Esophagus squamous epithelium (tissue), 5 donors: ENCODE results near the gene DLG2. TPM values are rescaled to one million over a fixed set of nuclear protein-coding genes. Genes with fewer than 3 reads are reported as not detected.
"Not testable (repeated sequence)": the region's sequence is repeated elsewhere in the genome, so short reads cannot be mapped to it uniquely, and the experiment has no call there.

Experiments used
- DNase-seq: peaks from one replicate; lab custom pipeline; 2025; lab: John Stamatoyannopoulos, UW
- H3K27ac ChIP-seq, 4 donors: fragments of 200-600 bp; sonication (generic); one replicate each; pipeline ENCODE4 v1.5.1; 2016 to 2019; ENCODE audit warnings: mild to moderate bottlenecking in 1 of 4
- H3K27me3 ChIP-seq, 4 donors: fragments of 200-600 bp; sonication (generic); 1 replicate in 3 of 4; 2 replicates in 1 of 4; pipeline versions ENCODE4 v1.5.1 to v1.6.0; 2017 to 2021; ENCODE audit warnings: antibody characterized with exemption in 1 of 4
- H3K36me3 ChIP-seq, 3 donors: fragments of 200-600 bp; sonication (generic); one replicate each; pipeline ENCODE4 v1.5.1; 2016 to 2019
- H3K4me1 ChIP-seq, 3 donors: fragments of 200-600 bp; sonication (generic); one replicate each; pipeline ENCODE4 v1.5.1; 2017 to 2019
- H3K4me3 ChIP-seq, 4 donors: fragments of 200-600 bp; sonication (generic); 1 replicate in 3 of 4; 2 replicates in 1 of 4; pipeline ENCODE4 v1.5.1; 2016 to 2019; ENCODE audit warnings: mild to moderate bottlenecking in 2 of 4, moderate library complexity in 1 of 4
- H3K9me3 ChIP-seq, 3 donors: fragments of 200-600 bp; sonication (generic); one replicate each; pipeline ENCODE4 v1.5.1; 2016 to 2019
- POLR2A ChIP-seq, 4 donors: fragments of 450-650 bp; IDR thresholded peaks; one replicate each; pipeline ENCODE4 v1.6.1; 2017; ENCODE audit warnings: antibody characterized with exemption in 4 of 4, mild to moderate bottlenecking in 4 of 4, moderate library complexity in 3 of 4
- WGBS, 2 donors: methylation state at CpG; one replicate each; pipeline ENCODE4 v1.1.5; 2018; 5-methylcytosine and 5-hydroxymethylcytosine counted together
- intact Hi-C: fragments of 100-400 bp; cut with DNase I; formaldehyde crosslinking; loops from one replicate; pipeline ENCODE4 v1.15.0; 2022
- total RNA-seq, 4 donors: library from RNA; depleted of rRNA; stranded (reverse); fragments of >200 nt; gene quantifications; one replicate each; pipeline ENCODE4 v1.1.0, GENCODE V29; 2016
- TF ChIP-seq, protein P1 (sequence below), 6 experiments: fragments of 450-650 bp in 4 of 6; fragments of 200-600 bp in 2 of 6; sonication (generic) in 2 of 6; IDR thresholded peaks; one replicate each; pipeline ENCODE4 v1.5.1; 2016 to 2019; ENCODE audit warnings: antibody characterized with exemption in 6 of 6, mild to moderate bottlenecking in 4 of 6, moderate library complexity in 4 of 6
- donor health status: DM: yes; HTN: yes; CAD: no.

Gene DLG2
- total RNA-seq, 4 donors from 2014 or later: 2.9 to 27.7 (median 12.6) TPM

DNA sequence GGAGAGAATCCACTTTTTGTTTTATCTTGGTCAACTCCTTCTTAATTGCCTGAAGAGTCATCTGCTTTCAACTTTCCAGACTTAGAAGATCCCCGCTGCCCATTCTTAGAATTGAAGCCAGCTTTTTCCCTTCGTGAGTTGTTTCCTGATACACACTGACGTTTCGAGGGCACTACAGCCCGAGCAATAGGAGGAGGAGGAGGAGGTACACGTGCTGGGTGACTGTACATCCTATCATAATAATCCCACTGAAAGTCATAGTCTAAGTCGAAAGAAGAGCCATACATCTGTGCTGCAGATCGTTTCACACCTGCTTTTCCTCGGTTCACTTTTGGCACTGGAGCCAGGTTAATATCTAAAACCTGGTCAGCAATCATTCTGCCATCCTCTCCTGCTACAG lies 606.1 kb downstream of the DLG2 start:
- no peak for DNase-seq
- intact Hi-C loops: no loop called here
- Histone ChIP-seq H3K36me3 (no peaks in the 10 kb centered on the region), H3K27me3 (no peaks in the 10 kb centered on the region), H3K4me3 (no peak overlapping the region), H3K4me1 (no peaks in the 10 kb centered on the region), H3K27ac (no peak overlapping the region), H3K9me3 (no peaks in the 10 kb centered on the region)
- WGBS, 2 donors: 77 to 83% methylated on average over 8 to 9 of the region's 9 CpGs
- TF ChIP-seq, protein P1, sequence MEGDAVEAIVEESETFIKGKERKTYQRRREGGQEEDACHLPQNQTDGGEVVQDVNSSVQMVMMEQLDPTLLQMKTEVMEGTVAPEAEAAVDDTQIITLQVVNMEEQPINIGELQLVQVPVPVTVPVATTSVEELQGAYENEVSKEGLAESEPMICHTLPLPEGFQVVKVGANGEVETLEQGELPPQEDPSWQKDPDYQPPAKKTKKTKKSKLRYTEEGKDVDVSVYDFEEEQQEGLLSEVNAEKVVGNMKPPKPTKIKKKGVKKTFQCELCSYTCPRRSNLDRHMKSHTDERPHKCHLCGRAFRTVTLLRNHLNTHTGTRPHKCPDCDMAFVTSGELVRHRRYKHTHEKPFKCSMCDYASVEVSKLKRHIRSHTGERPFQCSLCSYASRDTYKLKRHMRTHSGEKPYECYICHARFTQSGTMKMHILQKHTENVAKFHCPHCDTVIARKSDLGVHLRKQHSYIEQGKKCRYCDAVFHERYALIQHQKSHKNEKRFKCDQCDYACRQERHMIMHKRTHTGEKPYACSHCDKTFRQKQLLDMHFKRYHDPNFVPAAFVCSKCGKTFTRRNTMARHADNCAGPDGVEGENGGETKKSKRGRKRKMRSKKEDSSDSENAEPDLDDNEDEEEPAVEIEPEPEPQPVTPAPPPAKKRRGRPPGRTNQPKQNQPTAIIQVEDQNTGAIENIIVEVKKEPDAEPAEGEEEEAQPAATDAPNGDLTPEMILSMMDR (IDR thresholded peaks at IDR 0.05): no peak

DNA sequence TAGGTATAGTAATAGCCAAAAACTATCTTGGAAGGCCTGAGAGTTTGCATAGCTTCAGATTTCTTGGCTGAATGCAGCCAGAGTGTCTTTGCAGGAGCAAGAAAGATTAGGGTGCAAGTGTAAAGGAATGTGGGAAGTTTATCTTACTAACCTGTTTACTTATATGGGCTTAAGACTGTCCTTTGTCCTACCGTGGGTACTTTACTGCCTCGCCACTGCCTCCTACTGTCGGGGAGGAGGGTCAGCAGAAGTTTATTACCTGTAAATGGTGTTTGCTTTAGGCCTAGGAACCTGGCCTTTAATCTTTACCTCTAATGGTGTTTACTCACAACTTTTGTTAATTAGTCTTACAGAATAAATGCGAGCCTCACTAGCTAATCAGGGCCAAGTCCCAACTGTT lies 633.8 kb downstream of the DLG2 start:
- Histone ChIP-seq H3K27me3 (no peaks in the 10 kb centered on the region), H3K4me3 (no peak overlapping the region), H3K4me1 (no peaks in the 10 kb centered on the region), H3K9me3 (peaks cover 0 to 8% (median 0%) of the 10 kb centered on the region in 3 donors), H3K36me3 (no peaks in the 10 kb centered on the region), H3K27ac (no peak overlapping the region)
- 22 to 42% methylated on average over 4 of the region's 4 CpGs for WGBS, 2 donors
- intact Hi-C loops: no loop called here
- no peak for DNase-seq
- TF ChIP-seq, protein P1 (IDR thresholded peaks at IDR 0.05): no peak
- no peak for TF ChIP-seq POLR2A (IDR thresholded peaks at IDR 0.05)

DNA sequence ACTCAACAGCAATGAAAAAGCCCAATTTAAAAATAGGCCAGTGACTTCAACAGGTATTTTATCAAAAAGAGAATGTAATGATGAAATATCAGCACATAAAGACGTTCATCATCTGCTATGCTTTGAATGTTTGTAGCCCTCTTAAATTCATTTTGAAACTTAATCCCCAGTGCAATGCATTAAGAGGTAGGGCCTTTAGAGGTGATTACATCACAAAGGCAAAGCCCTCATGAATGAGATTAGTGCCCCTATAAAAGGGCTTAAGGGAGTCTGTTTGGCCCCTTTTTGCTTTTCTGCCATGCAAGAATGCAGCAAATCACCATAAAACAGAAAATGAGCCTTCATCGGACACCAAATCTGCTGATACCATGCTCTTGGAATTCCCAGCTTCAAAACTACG lies 637.0 kb downstream of the DLG2 start:
- Histone ChIP-seq H3K27ac (no peak overlapping the region), H3K4me1 (no peaks in the 10 kb centered on the region), H3K4me3 (no peak overlapping the region), H3K9me3 (peaks cover 0 to 15% (median 0%) of the 10 kb centered on the region in 3 donors), H3K27me3 (no peaks in the 10 kb centered on the region), H3K36me3 (no peaks in the 10 kb centered on the region)
- 50 to 64% methylated on average over 3 of the region's 3 CpGs for WGBS, 2 donors
- no peak for TF ChIP-seq POLR2A (IDR thresholded peaks at IDR 0.05)
- TF ChIP-seq, protein P1 (IDR thresholded peaks at IDR 0.05): no peak
- DNase-seq: no peak
- intact Hi-C loops: no loop called here

DNA sequence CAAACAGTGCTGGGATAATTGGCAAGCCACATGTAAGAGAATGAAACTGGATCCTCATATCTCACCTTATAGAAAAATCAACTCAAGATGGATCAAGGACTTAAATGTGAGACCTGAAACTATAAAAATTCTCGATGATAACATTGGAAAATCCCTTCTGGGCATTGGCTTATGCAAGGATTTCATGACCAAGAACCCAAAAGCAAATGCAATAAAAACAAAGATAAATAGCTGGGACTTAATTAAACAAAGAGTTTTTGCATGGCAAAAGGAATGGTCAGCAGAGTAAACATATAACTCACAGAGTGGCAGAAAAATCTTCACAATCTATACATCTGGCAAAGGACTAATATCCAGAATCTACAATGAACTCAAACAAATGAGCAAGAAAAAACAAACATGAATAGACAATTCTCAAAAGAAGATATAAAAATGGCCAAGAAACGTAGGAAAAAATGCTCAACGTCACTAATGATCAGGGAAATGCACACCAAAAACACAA lies 639.4 kb downstream of the DLG2 start:
- H3K36me3 ChIP-seq, H3K27me3 ChIP-seq, H3K27ac ChIP-seq, intact Hi-C loops, DNase-seq, H3K4me1 ChIP-seq, H3K4me3 ChIP-seq: not testable (repeated sequence)
- 31 to 39% methylated on average over 3 of the region's 3 CpGs for WGBS, 2 donors
- peaks cover 0 to 10% (median 0%) of the 10 kb centered on the region in 3 donors for H3K9me3 ChIP-seq

DNA sequence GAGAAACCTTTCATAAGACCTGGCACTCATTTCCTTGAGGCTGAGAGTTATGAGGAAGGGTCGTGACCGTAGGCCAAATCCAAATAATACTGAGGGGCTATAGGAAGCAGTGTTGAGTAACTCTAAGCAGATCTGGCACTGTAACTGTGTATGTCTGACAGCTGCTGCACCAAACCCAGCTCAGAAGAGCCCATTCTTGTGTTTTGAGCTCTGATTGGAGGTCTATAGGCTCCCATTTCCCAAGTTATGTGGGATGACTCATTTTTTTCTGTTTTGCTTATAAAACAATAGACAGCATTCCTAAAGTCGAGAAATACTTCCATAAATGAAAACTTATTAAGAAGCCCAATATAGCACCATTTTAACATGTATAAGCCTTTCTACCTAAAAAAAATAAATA lies 645.8 kb downstream of the DLG2 start:
- intact Hi-C loops: no loop called here
- TF ChIP-seq, protein P1 (IDR thresholded peaks at IDR 0.05): no peak
- TF ChIP-seq POLR2A (IDR thresholded peaks at IDR 0.05): no peak
- H3K36me3 ChIP-seq: no peaks in the 10 kb centered on the region

DNA sequence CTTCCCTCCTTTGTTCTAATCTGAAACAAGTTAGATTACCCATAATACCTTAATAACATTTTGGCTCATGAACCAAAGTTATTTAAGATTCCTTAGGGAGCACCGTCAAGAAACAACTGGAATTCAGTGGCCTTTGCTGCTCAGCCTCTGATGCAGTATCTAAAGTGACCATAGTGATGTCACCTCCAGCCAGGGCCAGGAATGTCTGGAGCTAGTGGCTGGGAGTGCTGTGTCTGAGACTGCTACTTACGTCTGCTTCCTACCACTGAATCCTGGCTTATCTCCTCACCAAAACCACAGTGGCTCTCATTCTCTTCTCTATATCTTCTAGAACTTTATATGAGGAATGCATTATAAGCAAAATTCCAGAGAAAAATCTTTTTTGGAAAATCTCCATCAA lies 658.0 kb downstream of the DLG2 start:
- H3K27ac ChIP-seq: no peak overlapping the region
- DNase-seq: no peak
- H3K27me3 ChIP-seq: no peaks in the 10 kb centered on the region
- no peaks in the 10 kb centered on the region for H3K36me3 ChIP-seq
- TF ChIP-seq, protein P1 (IDR thresholded peaks at IDR 0.05): no peak
- TF ChIP-seq POLR2A (IDR thresholded peaks at IDR 0.05): no peak
- no peaks in the 10 kb centered on the region for H3K4me1 ChIP-seq
- 61 to 66% methylated on average over 2 of the region's 2 CpGs for WGBS, 2 donors
- intact Hi-C loops: no loop called here
- H3K4me3 ChIP-seq: no peak overlapping the region
- H3K9me3 ChIP-seq: peaks cover 0 to 6% (median 0%) of the 10 kb centered on the region in 3 donors

More for the DNA sequence above, 645.8 kb downstream of the DLG2 start:
- Histone ChIP-seq H3K9me3 (peaks cover 0 to 9% (median 0%) of the 10 kb centered on the region in 3 donors), H3K4me1 (no peaks in the 10 kb centered on the region), H3K27me3 (no peaks in the 10 kb centered on the region), H3K4me3 (no peak overlapping the region), H3K27ac (no peak overlapping the region)
- WGBS, 2 donors: 68 to 82% methylated on average over 3 of the region's 3 CpGs
- no peak for DNase-seq
